ENCODE measurements around the gene SLC27A1. TPM values are rescaled to one million over a fixed set of nuclear protein-coding genes. Genes with fewer than 3 reads are reported as not detected.

SLC27A1 gene
- 10 to 100 TPM; 11.8 to 16.9 TPM for total RNA-seq
- 15.4 TPM for polyA plus RNA-seq (2013, experiment 1 of 2)
- 12.7 TPM for polyA plus RNA-seq (2013, experiment 2 of 2)
- long read RNA-seq, experiment 1, partial matches to known transcripts: 1 of 5 reads
- long read RNA-seq, experiment 1, other reads (novel, unspliced or antisense): 3 of 5 reads
- long read RNA-seq, experiment 2, transcript SLC27A1-201 (12 exons, 3,594 nt): major isoform, 29 of 49 reads
- long read RNA-seq, experiment 2, partial matches to known transcripts: 7 of 49 reads
- long read RNA-seq, experiment 2, other reads (novel, unspliced or antisense): 13 of 49 reads
- long read RNA-seq, experiment 3, transcript SLC27A1-201 (12 exons, 3,594 nt): major isoform, 65 of 85 reads
- long read RNA-seq, experiment 3, partial matches to known transcripts: 4 of 85 reads
- long read RNA-seq, experiment 3, other reads (novel, unspliced or antisense): 16 of 85 reads
- long read RNA-seq, experiment 4: 0 reads

DNA sequence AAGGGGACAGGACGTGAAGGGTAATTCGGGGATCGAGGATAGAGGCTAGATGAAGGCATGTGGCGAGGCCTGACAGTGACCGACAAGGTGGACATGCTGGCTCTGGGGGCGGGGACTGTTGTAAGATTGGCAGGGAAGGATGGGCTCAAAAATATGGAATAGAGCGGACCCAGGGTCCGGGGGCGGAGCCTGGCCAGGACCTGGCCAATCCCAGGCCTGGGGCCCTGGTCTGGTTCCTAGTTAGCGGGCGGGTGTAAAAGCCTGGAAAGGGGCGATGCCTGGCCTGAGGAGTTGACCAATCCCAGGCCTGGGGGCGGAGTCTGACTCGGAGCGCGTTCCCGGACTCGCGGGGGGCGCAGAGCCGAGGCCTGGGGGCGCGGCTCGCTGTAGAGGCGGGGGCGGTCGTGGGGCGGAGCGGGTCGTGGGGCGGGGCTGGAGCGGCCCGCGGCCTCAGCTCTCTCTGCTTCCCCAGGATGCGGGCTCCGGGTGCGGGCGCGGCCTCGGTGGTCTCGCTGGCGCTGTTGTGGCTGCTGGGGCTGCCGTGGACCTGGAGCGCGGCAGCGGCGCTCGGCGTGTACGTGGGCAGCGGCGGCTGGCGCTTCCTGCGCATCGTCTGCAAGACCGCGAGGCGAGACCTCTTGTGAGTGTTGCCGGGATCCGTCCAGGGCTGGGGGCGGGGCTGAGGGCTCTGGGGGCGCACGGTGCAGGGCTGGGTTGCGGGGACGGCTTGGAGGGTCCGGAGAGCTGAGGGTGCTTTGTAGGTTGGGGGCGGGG lies at the start of gene SLC27A1:
SLC27A1 (plus strand) TSS at position 457 of the 774 bp plus-strand sequence; CDS start at position 474, 17 bp downstream.
- peak; percentile 100 for DNase-seq
- 0% methylated on average over 21 to 65 of the region's 67 CpGs for WGBS, 2 experiments (ENCODE audit: insufficient coverage in 1 of 2, insufficient read length in 1 of 2)
- Histone ChIP-seq H3K27ac (ENCODE audit: low read depth, low read length) (peak within 1 kb of the TSS; percentile 66), H3K9me3 (ENCODE audit: control insufficient read depth, low read length) (no peaks in the 10 kb centered on the region), H3K4me1 (ENCODE audit: control insufficient read depth, insufficient read depth, low read length) (no peaks in the 10 kb centered on the region), H3K27me3 (ENCODE audit: control insufficient read depth, insufficient read depth, low read length, poor library complexity, severe bottlenecking) (no peaks in the 10 kb centered on the region), H3K9ac (ENCODE audit: extremely low read depth, low read length, poor library complexity, severe bottlenecking) (peak within 1 kb of the TSS; percentile 52), H3K4me3 (ENCODE audit: low read length) (peak within 1 kb of the TSS; percentile 80), H3K36me3 (ENCODE audit: control insufficient read depth, insufficient read depth, low read length) (no peaks in the 10 kb centered on the region)
- Mint-ChIP-seq H3K4me1 (peaks cover 21% of the 10 kb centered on the region), H3K27ac (peak within 1 kb of the TSS; percentile 96), H3K27me3 (ENCODE audit: insufficient read depth) (peaks cover 18% of the 10 kb centered on the region), H3K4me3 (peak within 1 kb of the TSS; percentile 68), H3K9me3 (no peaks in the 10 kb centered on the region), H3K36me3 (ENCODE audit: low read depth) (peaks cover 6% of the 10 kb centered on the region)
- TF ChIP-seq, protein P1, sequence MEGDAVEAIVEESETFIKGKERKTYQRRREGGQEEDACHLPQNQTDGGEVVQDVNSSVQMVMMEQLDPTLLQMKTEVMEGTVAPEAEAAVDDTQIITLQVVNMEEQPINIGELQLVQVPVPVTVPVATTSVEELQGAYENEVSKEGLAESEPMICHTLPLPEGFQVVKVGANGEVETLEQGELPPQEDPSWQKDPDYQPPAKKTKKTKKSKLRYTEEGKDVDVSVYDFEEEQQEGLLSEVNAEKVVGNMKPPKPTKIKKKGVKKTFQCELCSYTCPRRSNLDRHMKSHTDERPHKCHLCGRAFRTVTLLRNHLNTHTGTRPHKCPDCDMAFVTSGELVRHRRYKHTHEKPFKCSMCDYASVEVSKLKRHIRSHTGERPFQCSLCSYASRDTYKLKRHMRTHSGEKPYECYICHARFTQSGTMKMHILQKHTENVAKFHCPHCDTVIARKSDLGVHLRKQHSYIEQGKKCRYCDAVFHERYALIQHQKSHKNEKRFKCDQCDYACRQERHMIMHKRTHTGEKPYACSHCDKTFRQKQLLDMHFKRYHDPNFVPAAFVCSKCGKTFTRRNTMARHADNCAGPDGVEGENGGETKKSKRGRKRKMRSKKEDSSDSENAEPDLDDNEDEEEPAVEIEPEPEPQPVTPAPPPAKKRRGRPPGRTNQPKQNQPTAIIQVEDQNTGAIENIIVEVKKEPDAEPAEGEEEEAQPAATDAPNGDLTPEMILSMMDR (conservative IDR thresholded peaks at IDR 0.05): no peak

DNA sequence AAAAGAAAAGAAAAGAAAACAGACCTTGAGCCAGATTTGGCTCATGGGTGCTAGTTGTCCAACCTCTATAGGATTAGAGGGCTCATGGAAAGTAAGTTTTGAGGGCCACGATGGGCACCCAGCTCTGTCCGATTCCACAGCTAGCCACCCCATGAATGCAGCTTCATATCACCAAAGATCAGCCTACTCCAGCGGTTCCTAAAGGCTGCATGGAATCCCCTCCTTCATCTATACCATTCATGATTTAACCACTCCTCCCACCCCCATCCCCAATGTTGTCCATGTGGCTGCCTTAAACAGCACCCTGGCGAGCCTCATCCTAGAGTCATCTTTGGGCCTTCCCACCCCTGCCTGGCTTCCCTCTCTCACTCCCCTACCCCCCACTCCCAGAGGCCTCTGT lies 48.4 kb upstream of the SLC27A1 start:
- WGBS, 2 experiments (ENCODE audit: insufficient coverage in 1 of 2, insufficient read length in 1 of 2): 95 to 100% methylated on average over 3 to 4 of the region's 4 CpGs
- peaks cover 13% of the 10 kb centered on the region for H3K4me1 Mint-ChIP-seq
- Histone ChIP-seq H3K4me3 (ENCODE audit: low read length) (no peak overlapping the region), H3K27ac (ENCODE audit: low read depth, low read length) (no peak overlapping the region), H3K36me3 (ENCODE audit: control insufficient read depth, insufficient read depth, low read length) (peaks cover 4% of the 10 kb centered on the region), H3K4me1 (ENCODE audit: control insufficient read depth, insufficient read depth, low read length) (no peaks in the 10 kb centered on the region), H3K27me3 (ENCODE audit: control insufficient read depth, insufficient read depth, low read length, poor library complexity, severe bottlenecking) (no peaks in the 10 kb centered on the region), H3K9me3 (ENCODE audit: control insufficient read depth, low read length) (no peaks in the 10 kb centered on the region), H3K9ac (ENCODE audit: extremely low read depth, low read length, poor library complexity, severe bottlenecking) (no peak overlapping the region)
- no peak for DNase-seq
- peaks cover 2% of the 10 kb centered on the region for H3K27me3 Mint-ChIP-seq (ENCODE audit: insufficient read depth)
- no peak overlapping the region for H3K27ac Mint-ChIP-seq
- H3K4me3 Mint-ChIP-seq: no peak overlapping the region
- peaks cover 10% of the 10 kb centered on the region for H3K36me3 Mint-ChIP-seq (ENCODE audit: low read depth)
- H3K9me3 Mint-ChIP-seq: no peaks in the 10 kb centered on the region
- TF ChIP-seq, protein P1 (conservative IDR thresholded peaks at IDR 0.05): no peak

DNA sequence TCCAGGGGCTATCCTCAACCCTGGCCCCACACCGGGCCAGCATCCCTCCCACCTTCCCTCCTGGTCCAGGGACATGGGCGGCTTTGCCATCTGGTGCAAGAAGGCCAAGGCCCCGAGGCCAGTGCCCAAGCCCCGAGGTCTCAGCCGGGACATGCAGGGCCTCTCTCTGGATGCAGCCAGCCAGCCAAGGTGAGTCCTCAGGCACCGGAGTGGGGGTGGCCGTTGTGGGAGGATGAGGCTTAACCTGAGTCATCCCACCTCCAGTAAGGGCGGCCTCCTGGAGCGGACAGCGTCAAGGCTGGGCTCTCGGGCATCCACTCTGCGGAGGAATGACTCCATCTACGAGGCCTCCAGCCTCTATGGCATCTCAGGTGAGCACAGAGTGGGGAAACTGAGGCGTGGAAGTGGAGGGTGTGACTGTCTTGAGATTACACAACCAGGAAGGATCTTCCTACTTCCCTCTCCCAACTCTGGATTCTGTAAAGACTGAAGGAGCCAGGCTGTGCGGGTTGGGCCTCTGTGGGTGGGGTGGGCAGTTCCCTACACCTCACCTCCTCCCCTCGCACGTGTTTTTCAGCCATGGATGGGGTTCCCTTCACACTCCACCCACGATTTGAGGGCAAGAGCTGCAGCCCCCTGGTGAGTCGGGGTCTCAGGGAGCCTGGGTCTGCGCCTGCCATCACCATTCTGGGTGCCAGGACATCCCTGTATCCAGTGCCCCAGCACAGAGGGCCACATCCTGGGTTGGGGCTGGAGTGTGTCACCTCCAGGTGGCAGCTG lies 46.7 kb upstream of the SLC27A1 start:
- Mint-ChIP-seq H3K36me3 (ENCODE audit: low read depth) (peaks cover 10% of the 10 kb centered on the region), H3K27ac (no peak overlapping the region), H3K9me3 (no peaks in the 10 kb centered on the region), H3K4me1 (peaks cover 13% of the 10 kb centered on the region), H3K27me3 (ENCODE audit: insufficient read depth) (no peaks in the 10 kb centered on the region), H3K4me3 (no peak overlapping the region)
- peaks cover 4% of the 10 kb centered on the region for H3K36me3 ChIP-seq (ENCODE audit: control insufficient read depth, insufficient read depth, low read length)
- 92 to 93% methylated on average over 10 to 20 of the region's 20 CpGs for WGBS, 2 experiments (ENCODE audit: insufficient coverage in 1 of 2, insufficient read length in 1 of 2)
- no peaks in the 10 kb centered on the region for H3K4me1 ChIP-seq (ENCODE audit: control insufficient read depth, insufficient read depth, low read length)
- no peak overlapping the region for H3K27ac ChIP-seq (ENCODE audit: low read depth, low read length)
- TF ChIP-seq, protein P1 (conservative IDR thresholded peaks at IDR 0.05): no peak
- H3K9ac ChIP-seq (ENCODE audit: extremely low read depth, low read length, poor library complexity, severe bottlenecking): no peak overlapping the region
- H3K9me3 ChIP-seq (ENCODE audit: control insufficient read depth, low read length): no peaks in the 10 kb centered on the region
- H3K4me3 ChIP-seq (ENCODE audit: low read length): no peak overlapping the region
- H3K27me3 ChIP-seq (ENCODE audit: control insufficient read depth, insufficient read depth, low read length, poor library complexity, severe bottlenecking): no peaks in the 10 kb centered on the region
- no peak for DNase-seq
